ENCODE data around the gene THRA. TPM values are rescaled to one million over a fixed set of nuclear protein-coding genes. Genes with fewer than 3 reads are reported as not detected.

THRA gene
- total RNA-seq, 3 donors from 2014 or later (not counting 1 experiment from before 2014, with no cell fraction given) = 40.8 to 55.7 (median 42.3) TPM

DNA sequence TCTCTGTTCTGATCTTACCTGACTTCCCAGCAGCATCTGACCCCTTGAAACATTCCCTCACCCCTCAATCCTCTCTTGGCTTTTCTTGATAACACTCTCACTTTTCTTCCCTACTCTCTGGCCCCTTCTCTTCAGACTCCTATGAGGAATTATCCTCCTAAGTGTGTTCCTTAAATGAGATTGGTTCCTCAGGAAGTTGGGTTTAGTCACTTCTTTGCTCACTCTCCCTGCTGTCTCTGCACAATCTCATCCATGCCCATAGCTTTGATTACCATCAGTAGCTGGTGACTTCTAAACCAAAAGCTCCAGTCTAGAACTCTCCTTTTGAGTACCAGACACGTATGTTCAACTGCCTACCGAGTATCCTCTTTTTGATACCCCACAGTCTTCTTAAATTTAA lies 21.6 kb upstream of the THRA start:
- DNase-seq (no peak), ATAC-seq (no peak)
- 98% methylated on average over 2 of the region's 2 CpGs for WGBS (ENCODE audit: insufficient coverage)
- no peaks in the 10 kb centered on the region for H3K4me1 ChIP-seq (ENCODE audit: control insufficient read depth, insufficient read depth, low read length)
- Mint-ChIP-seq H3K4me1 (peaks cover 0 to 3% of the 10 kb centered on the region in 2 donors), H3K36me3 (no peaks in the 10 kb centered on the region), H3K9me3 (no peaks in the 10 kb centered on the region), H3K27me3 (ENCODE audit: low read depth in 2 of 2) (no peaks in the 10 kb centered on the region), H3K4me3 (no peak overlapping the region), H3K27ac (no peak overlapping the region)
- TF ChIP-seq, protein P1, sequence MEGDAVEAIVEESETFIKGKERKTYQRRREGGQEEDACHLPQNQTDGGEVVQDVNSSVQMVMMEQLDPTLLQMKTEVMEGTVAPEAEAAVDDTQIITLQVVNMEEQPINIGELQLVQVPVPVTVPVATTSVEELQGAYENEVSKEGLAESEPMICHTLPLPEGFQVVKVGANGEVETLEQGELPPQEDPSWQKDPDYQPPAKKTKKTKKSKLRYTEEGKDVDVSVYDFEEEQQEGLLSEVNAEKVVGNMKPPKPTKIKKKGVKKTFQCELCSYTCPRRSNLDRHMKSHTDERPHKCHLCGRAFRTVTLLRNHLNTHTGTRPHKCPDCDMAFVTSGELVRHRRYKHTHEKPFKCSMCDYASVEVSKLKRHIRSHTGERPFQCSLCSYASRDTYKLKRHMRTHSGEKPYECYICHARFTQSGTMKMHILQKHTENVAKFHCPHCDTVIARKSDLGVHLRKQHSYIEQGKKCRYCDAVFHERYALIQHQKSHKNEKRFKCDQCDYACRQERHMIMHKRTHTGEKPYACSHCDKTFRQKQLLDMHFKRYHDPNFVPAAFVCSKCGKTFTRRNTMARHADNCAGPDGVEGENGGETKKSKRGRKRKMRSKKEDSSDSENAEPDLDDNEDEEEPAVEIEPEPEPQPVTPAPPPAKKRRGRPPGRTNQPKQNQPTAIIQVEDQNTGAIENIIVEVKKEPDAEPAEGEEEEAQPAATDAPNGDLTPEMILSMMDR (IDR thresholded peaks at IDR 0.05) = no peak
- no peak overlapping the region for H3K27ac ChIP-seq (ENCODE audit: low read length)
- H3K9me3 ChIP-seq (ENCODE audit: control insufficient read depth, insufficient read depth, low read length) = no peaks in the 10 kb centered on the region
- H3K4me3 ChIP-seq (ENCODE audit: low read length) = no peak overlapping the region
- H3K27me3 ChIP-seq (ENCODE audit: control insufficient read depth, insufficient read depth, low read length) = no peaks in the 10 kb centered on the region
- intact Hi-C loops (cut with micrococcal nuclease) = no loop called here
- peaks cover 8% of the 10 kb centered on the region for H3K36me3 ChIP-seq (ENCODE audit: control insufficient read depth, insufficient read depth, low read length)

DNA sequence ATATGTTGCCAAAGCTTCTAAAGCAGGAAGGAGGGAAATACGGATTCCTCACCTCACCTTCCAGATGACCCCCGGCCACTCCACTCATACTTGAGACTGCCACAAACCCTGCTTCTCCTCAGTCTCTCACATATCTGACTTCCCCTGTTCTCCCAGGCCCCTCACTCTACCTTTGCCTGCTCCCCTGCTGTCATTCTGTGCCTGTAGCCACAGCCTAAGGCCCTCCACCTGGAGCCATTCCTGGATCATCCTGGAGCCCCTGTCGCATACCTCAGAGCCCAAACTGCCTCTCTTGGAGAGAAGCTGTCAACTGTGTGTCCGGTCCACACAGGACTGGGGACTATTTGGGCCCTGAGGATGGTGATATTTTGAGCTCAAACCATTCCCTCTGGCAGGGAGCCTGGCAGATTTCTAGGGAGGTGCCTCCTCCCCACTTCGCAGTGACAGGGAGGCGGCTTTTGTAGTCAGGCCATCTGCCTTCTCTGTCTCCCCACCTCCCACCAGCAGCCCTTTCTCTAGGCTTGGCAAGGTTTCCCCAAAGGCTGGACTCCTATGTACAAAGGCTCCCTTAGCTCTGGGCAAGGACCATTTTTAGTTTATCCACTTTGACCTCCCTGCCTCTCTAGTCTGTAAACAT lies 6.3 kb upstream of the THRA start:
- Mint-ChIP-seq H3K4me1 (peaks cover 13 to 18% of the 10 kb centered on the region in 2 donors), H3K27me3 (ENCODE audit: low read depth in 2 of 2) (peaks cover 0 to 2% of the 10 kb centered on the region in 2 donors), H3K27ac (no peak overlapping the region), H3K9me3 (no peaks in the 10 kb centered on the region), H3K4me3 (no peak overlapping the region), H3K36me3 (no peaks in the 10 kb centered on the region)
- DNase-seq (no peak), ATAC-seq (no peak)
- Histone ChIP-seq H3K4me3 (ENCODE audit: low read length) (no peak overlapping the region), H3K27me3 (ENCODE audit: control insufficient read depth, insufficient read depth, low read length) (no peaks in the 10 kb centered on the region), H3K27ac (ENCODE audit: low read length) (no peak overlapping the region), H3K4me1 (ENCODE audit: control insufficient read depth, insufficient read depth, low read length) (peaks cover 14% of the 10 kb centered on the region), H3K9me3 (ENCODE audit: control insufficient read depth, insufficient read depth, low read length) (no peaks in the 10 kb centered on the region), H3K36me3 (ENCODE audit: control insufficient read depth, insufficient read depth, low read length) (peaks cover 4% of the 10 kb centered on the region)
- TF ChIP-seq, protein P1 (IDR thresholded peaks at IDR 0.05) = no peak
- WGBS (ENCODE audit: insufficient coverage) = 87% methylated on average over 6 of the region's 6 CpGs
- intact Hi-C loops (cut with micrococcal nuclease) = no loop called here

DNA sequence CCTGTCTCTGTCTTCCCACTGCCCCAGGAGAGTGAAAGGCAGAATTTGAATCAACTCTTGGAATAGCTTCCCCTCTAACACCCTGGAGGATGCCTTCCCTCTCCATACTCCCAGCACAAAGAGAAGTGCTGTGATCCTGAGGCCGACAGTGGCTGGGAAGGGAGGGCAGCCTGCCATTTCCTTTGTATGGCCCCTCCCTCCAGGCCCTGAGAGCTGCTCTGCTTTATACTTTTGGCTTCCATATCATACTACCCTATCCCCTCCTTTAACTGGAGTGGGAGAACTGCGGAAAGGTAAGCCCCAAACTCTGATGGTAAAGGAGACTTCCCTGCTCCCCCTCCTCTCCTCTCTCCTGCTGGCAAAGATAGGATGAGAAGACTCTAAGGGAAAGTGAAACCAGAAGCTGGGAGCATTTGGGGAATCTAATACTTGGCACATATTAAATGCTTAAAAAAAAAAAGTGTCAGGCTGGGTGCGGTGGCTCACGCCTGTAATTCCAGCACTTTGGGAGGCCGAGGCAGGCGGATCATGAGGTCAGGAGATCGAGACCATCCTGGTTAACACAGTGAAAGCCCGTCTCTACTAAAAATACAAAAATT lies 4.5 kb upstream of the THRA start:
- no peaks in the 10 kb centered on the region for H3K9me3 ChIP-seq (ENCODE audit: control insufficient read depth, insufficient read depth, low read length)
- H3K36me3 ChIP-seq (ENCODE audit: control insufficient read depth, insufficient read depth, low read length) = no peaks in the 10 kb centered on the region
- H3K27ac ChIP-seq (ENCODE audit: low read length) = no peak overlapping the region
- TF ChIP-seq, protein P1 (IDR thresholded peaks at IDR 0.05) = no peak
- H3K4me3 ChIP-seq (ENCODE audit: low read length) = no peak overlapping the region
- 91% methylated on average over 6 of the region's 8 CpGs for WGBS (ENCODE audit: insufficient coverage)
- peaks cover 21% of the 10 kb centered on the region for H3K4me1 ChIP-seq (ENCODE audit: control insufficient read depth, insufficient read depth, low read length)
- no peak overlapping the region for H3K4me3 Mint-ChIP-seq
- H3K27me3 ChIP-seq (ENCODE audit: control insufficient read depth, insufficient read depth, low read length) = no peaks in the 10 kb centered on the region
- H3K36me3 Mint-ChIP-seq = no peaks in the 10 kb centered on the region
- intact Hi-C loops (cut with micrococcal nuclease) = no loop called here
- peaks cover 22 to 24% of the 10 kb centered on the region in 2 donors for H3K4me1 Mint-ChIP-seq
- peaks cover 0 to 2% of the 10 kb centered on the region in 2 donors for H3K27me3 Mint-ChIP-seq (ENCODE audit: low read depth in 2 of 2)
- DNase-seq (no peak), ATAC-seq (no peak)
- H3K27ac Mint-ChIP-seq = no peak overlapping the region
- no peaks in the 10 kb centered on the region for H3K9me3 Mint-ChIP-seq
